Measurements from ENCODE around the gene LRG1.

The LRG1 gene

GRCh38 chr19:4541114-4541805 lies 1.4 kb upstream of the LRG1 start:
- TF ChIP-seq CTCF (conservative IDR thresholded peaks at IDR 0.05; ENCODE audit: low read depth, low read length): no peak
- DNase-seq (ENCODE audit: low read depth): no peak
- H3K4me3 ChIP-seq (ENCODE audit: low read depth, low read length): no peak overlapping the region

- DNase-seq (ENCODE audit: low read depth): no peak
- TF ChIP-seq CTCF (conservative IDR thresholded peaks at IDR 0.05; ENCODE audit: low read depth, low read length): no peak
- no peak overlapping the region for H3K4me3 ChIP-seq (ENCODE audit: low read depth, low read length)
Measured at GRCh38 chr19:4539169-4539692, 605 bp downstream of the LRG1 start.

GRCh38 chr19:4538601-4538954 lies 1.3 kb downstream of the LRG1 start:
- no peak for TF ChIP-seq CTCF (conservative IDR thresholded peaks at IDR 0.05; ENCODE audit: low read depth, low read length)
- DNase-seq (ENCODE audit: low read depth): no peak
- no peak overlapping the region for H3K4me3 ChIP-seq (ENCODE audit: low read depth, low read length)

- no peak for TF ChIP-seq CTCF (conservative IDR thresholded peaks at IDR 0.05; ENCODE audit: low read depth, low read length)
- no peak for DNase-seq (ENCODE audit: low read depth)
- no peak overlapping the region for H3K4me3 ChIP-seq (ENCODE audit: low read depth, low read length)
Measured at GRCh38 chr19:4537953-4538600, 1.8 kb downstream of the LRG1 start.

GRCh38 chr19:4536798-4537197 lies 3.0 kb downstream of the LRG1 start:
- DNase-seq (ENCODE audit: low read depth): no peak
- TF ChIP-seq CTCF (conservative IDR thresholded peaks at IDR 0.05; ENCODE audit: low read depth, low read length): no peak
- H3K4me3 ChIP-seq (ENCODE audit: low read depth, low read length): no peak overlapping the region

GRCh38 chr19:4534836-4535658 lies 4.8 kb downstream of the LRG1 start, which contains the start of gene PLIN5:
Gene PLIN5, minus strand, starts transcription at chr19:4535224. Its CDS starts 1,150 bp downstream, at chr19:4534074.
- DNase-seq (ENCODE audit: low read depth): peak; percentile 65
- H3K4me3 ChIP-seq (ENCODE audit: low read depth, low read length): peak within 1 kb of the TSS; percentile 18
- no peak for TF ChIP-seq CTCF (conservative IDR thresholded peaks at IDR 0.05; ENCODE audit: low read depth, low read length)
